HepG2 (cell line): ENCODE measurements around the gene COL9A3. TPM values are rescaled to one million over a fixed set of nuclear protein-coding genes. Genes with fewer than 3 reads are reported as not detected.

Experiments
- CREB1 ChIP-seq, 2 experiments: fragments of 450-650 bp in 1 of 2; IDR thresholded peaks; 2 replicates each; pipeline ENCODE4 v1.6.1; 2016 to 2017; ENCODE audit warnings: control low read depth in 1 of 2, mild to moderate bottlenecking in 1 of 2, missing compliant biosample characterization in 1 of 2, missing genetic modification characterization in 1 of 2
- FOXM1 ChIP-seq: sonication (generic); formaldehyde crosslinking; IDR thresholded peaks from 2 replicates; pipeline ENCODE4 v1.5.0; 2020; ENCODE audit warnings: missing genetic modification reagents
- HIVEP1 ChIP-seq: sonication (generic); formaldehyde crosslinking; IDR thresholded peaks from 2 replicates; pipeline ENCODE4 v1.4.0; 2020; ENCODE audit warnings: mild to moderate bottlenecking, missing genetic modification reagents
- ISL2 ChIP-seq: sonication (generic); formaldehyde crosslinking; IDR thresholded peaks from 2 replicates; pipeline ENCODE4 v1.5.0; 2020; ENCODE audit warnings: missing genetic modification reagents
- KDM5A ChIP-seq: fragments of 200-600 bp; sonication (generic); IDR thresholded peaks from 2 replicates; pipeline ENCODE4 v1.7.0; 2018; ENCODE audit warnings: antibody characterized with exemption, mild to moderate bottlenecking, low read length, borderline replicate concordance
- MED8 ChIP-seq: sonication (generic); formaldehyde crosslinking; IDR thresholded peaks from 2 replicates; pipeline ENCODE4 v1.8.1; 2023; ENCODE audit warnings: mild to moderate bottlenecking, missing genetic modification reagents; ENCODE audit not compliant: insufficient replicate concordance
- NCOR1 ChIP-seq: fragments of 200-600 bp; sonication (generic); IDR thresholded peaks from 2 replicates; pipeline ENCODE4 v1.7.0; 2017; ENCODE audit warnings: antibody characterized with exemption, low read length, borderline replicate concordance
- NFKBIZ ChIP-seq: IDR thresholded peaks from 2 replicates; pipeline ENCODE4 v1.6.1; 2018; ENCODE audit warnings: missing genetic modification reagents, missing compliant biosample characterization
- PITX1 ChIP-seq: sonication (generic); formaldehyde crosslinking; IDR thresholded peaks from 2 replicates; pipeline ENCODE4 v1.5.1; 2020; ENCODE audit warnings: mild to moderate bottlenecking, missing genetic modification reagents
- PRPF4 ChIP-seq: fragments of 200-400 bp; formaldehyde crosslinking; IDR thresholded peaks from 2 replicates; pipeline ENCODE4 v1.6.1; 2016; ENCODE audit warnings: low read length, low read depth; ENCODE audit not compliant: poor library complexity, severe bottlenecking
- RBFOX2 ChIP-seq: fragments of 200-400 bp; formaldehyde crosslinking; IDR thresholded peaks from 2 replicates; pipeline ENCODE4 v1.6.1; 2017; ENCODE audit warnings: low read depth, mild to moderate bottlenecking, low read length
- RCOR2 ChIP-seq: IDR thresholded peaks from 2 replicates; pipeline ENCODE4 v1.6.1; 2016; ENCODE audit warnings: missing biosample characterization, missing genetic modification reagents
- REL ChIP-seq: sonication (generic); formaldehyde crosslinking; conservative IDR thresholded peaks from 2 replicates; pipeline ENCODE4 v1.8.0; 2022; ENCODE audit warnings: mild to moderate bottlenecking, missing genetic modification reagents, moderate library complexity
- SMAD3 ChIP-seq: sonication (generic); formaldehyde crosslinking; IDR thresholded peaks from 2 replicates; pipeline ENCODE4 v1.4.0; 2020; ENCODE audit warnings: missing genetic modification reagents
- SUZ12 ChIP-seq: fragments of 150-350 bp; IDR thresholded peaks from 2 replicates; pipeline ENCODE4 v1.6.1; 2014; ENCODE audit warnings: low read depth, low read length
- ZBTB21 ChIP-seq: sonication (generic); formaldehyde crosslinking; IDR thresholded peaks from 2 replicates; pipeline ENCODE4 v1.4.0; 2020; ENCODE audit warnings: missing genetic modification reagents
- ZNF292 ChIP-seq: sonication (generic); formaldehyde crosslinking; IDR thresholded peaks from 2 replicates; pipeline ENCODE4 v1.8.1; 2022; ENCODE audit warnings: mild to moderate bottlenecking, low read depth, missing genetic modification reagents, borderline replicate concordance
- ZNF333 ChIP-seq: sonication (generic); formaldehyde crosslinking; IDR thresholded peaks from 2 replicates; pipeline ENCODE4 v1.4.0; 2020; ENCODE audit warnings: mild to moderate bottlenecking, missing genetic modification reagents, borderline replicate concordance
- ZNF34 ChIP-seq: sonication (generic); formaldehyde crosslinking; IDR thresholded peaks from 2 replicates; pipeline ENCODE4 v1.4.0; 2020; ENCODE audit warnings: mild to moderate bottlenecking, missing genetic modification reagents, borderline replicate concordance
- ZNF432 ChIP-seq: sonication (generic); formaldehyde crosslinking; IDR thresholded peaks from 2 replicates; pipeline ENCODE4 v1.5.0; 2020; ENCODE audit warnings: missing genetic modification reagents, mild to moderate bottlenecking, borderline replicate concordance
- ZNF460 ChIP-seq: sonication (generic); formaldehyde crosslinking; IDR thresholded peaks from 2 replicates; pipeline ENCODE4 v1.5.1; 2020; ENCODE audit warnings: missing genetic modification reagents, mild to moderate bottlenecking, borderline replicate concordance
- ZNF530 ChIP-seq: sonication (generic); formaldehyde crosslinking; IDR thresholded peaks from 2 replicates; pipeline ENCODE4 v1.5.0; 2020; ENCODE audit warnings: low read depth, mild to moderate bottlenecking, missing genetic modification reagents
- ZNF672 ChIP-seq: sonication (generic); formaldehyde crosslinking; IDR thresholded peaks from 2 replicates; pipeline ENCODE4 v1.8.1; 2022; ENCODE audit warnings: missing genetic modification reagents
- ZNF678 ChIP-seq: sonication (generic); formaldehyde crosslinking; IDR thresholded peaks from 2 replicates; pipeline ENCODE4 v1.4.0; 2020; ENCODE audit warnings: mild to moderate bottlenecking, missing genetic modification reagents
- ZSCAN20 ChIP-seq: sonication (generic); formaldehyde crosslinking; IDR thresholded peaks from 2 replicates; pipeline ENCODE4 v1.4.0; 2020; ENCODE audit warnings: missing genetic modification reagents, mild to moderate bottlenecking, borderline replicate concordance
- polyA plus RNA-seq, 8 experiments: library from polyadenylated mRNA; depleted of rRNA in 3 of 8; stranded (reverse) in 7 of 8; unstranded in 1 of 8; fragments of >200 nt; fragmentation: Illumina TruSeq in 4 of 8; extraction: Trizol in 4 of 8; gene quantifications; 2 replicates each; pipeline versions ENCODE4 v1.2.1 to v1.2.3, GENCODE V29; 2011 to 2016; ENCODE audit warnings: low read depth in 4 of 8, missing spikeins in 1 of 8, mixed read lengths in 1 of 8; ENCODE audit not compliant: insufficient read depth in 1 of 8
- total RNA-seq, 5 experiments: library from RNA; depleted of rRNA; stranded (reverse); fragments of >200 nt; fragmentation: Illumina TruSeq; extraction: Trizol; gene quantifications; 2 replicates each; pipeline ENCODE4 v1.2.3, GENCODE V29; 2016; ENCODE audit warnings: low read depth in 1 of 5
- TF ChIP-seq, protein P1 (sequence below): sonication (generic); formaldehyde crosslinking; IDR thresholded peaks from 2 replicates; pipeline ENCODE4 v1.4.0; 2020; ENCODE audit warnings: missing genetic modification reagents
- TF ChIP-seq, protein P2 (sequence below): sonication (generic); formaldehyde crosslinking; IDR thresholded peaks from 2 replicates; pipeline ENCODE4 v1.5.1; 2020; ENCODE audit warnings: missing genetic modification reagents, mild to moderate bottlenecking, borderline replicate concordance
- TF ChIP-seq, protein P3 (sequence below): sonication (generic); formaldehyde crosslinking; IDR thresholded peaks from 2 replicates; pipeline ENCODE4 v1.8.0; 2023; ENCODE audit warnings: mild to moderate bottlenecking, missing genetic modification reagents

Gene COL9A3
- total and polyA plus RNA-seq, 2 of the 13 experiments (the other 11 are each of a cell fraction or from before 2014, with no cell fraction given), result 155 to 204 TPM

DNA sequence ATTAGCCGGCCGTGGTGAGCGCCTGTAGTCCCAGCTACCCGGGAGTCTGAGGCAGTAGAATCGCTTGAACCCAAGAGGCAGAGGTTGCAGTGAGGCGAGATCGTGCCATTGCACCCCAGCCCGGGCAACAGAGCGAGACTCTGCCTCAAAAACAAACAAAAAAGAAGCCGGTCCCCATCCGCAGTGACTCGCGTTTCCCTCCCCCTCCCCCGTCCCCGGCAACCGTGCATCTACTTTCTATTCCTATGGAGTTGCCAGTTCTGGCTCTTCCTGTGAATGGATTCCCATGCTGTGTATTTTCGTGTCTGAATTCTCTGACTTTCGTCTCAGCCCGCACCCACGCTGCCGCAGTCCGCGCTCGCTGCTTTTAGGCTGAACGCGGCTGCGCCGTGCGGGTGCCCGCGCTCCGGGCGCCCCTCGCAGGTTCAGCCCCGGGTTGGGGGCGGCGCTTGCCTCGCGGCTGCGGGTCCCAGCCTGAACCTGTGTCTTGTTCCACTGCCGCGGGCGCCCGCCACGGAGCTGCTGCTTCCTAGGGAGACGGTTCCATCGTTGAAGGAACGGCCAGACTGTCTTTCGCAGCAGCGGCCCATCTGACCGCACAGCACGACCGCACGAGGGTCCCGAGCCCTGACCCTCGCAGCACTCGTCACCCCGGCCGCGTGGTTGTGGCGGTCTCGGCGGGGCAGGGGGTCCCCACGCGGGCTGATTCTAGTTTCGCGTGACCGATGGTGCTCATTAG, 21.7 kb upstream of the COL9A3 start (continued):
- no peak for TF ChIP-seq ZNF672 (CRISPR knock-in tag)
- peak; percentile 72; the same call in 1 of the 2 replicates for TF ChIP-seq ZNF678 (CRISPR knock-in tag)
- no peak for TF ChIP-seq PRPF4
- no peak for TF ChIP-seq SMAD3 (CRISPR knock-in tag)
- TF ChIP-seq SUZ12, result no peak
- no peak for TF ChIP-seq ISL2 (CRISPR knock-in tag)
- peak; percentile 33; the same call in 1 of the 2 replicates for TF ChIP-seq PITX1 (CRISPR knock-in tag)
- TF ChIP-seq, protein P1, sequence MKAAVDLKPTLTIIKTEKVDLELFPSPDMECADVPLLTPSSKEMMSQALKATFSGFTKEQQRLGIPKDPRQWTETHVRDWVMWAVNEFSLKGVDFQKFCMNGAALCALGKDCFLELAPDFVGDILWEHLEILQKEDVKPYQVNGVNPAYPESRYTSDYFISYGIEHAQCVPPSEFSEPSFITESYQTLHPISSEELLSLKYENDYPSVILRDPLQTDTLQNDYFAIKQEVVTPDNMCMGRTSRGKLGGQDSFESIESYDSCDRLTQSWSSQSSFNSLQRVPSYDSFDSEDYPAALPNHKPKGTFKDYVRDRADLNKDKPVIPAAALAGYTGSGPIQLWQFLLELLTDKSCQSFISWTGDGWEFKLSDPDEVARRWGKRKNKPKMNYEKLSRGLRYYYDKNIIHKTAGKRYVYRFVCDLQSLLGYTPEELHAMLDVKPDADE (CRISPR knock-in tag), result no peak
- no peak for TF ChIP-seq CREB1 (IDR thresholded peaks at IDR 0.05)
- no peak for TF ChIP-seq CREB1 (CRISPR knock-in tag; IDR thresholded peaks at IDR 0.05)
- no peak; the same call in 1 of the 2 replicates for TF ChIP-seq KDM5A
- TF ChIP-seq ZNF530, result no peak
- no peak; the same call in 1 of the 2 replicates for TF ChIP-seq ZNF34 (CRISPR knock-in tag)
- TF ChIP-seq ZNF292 (CRISPR knock-in tag), result no peak
- TF ChIP-seq MED8 (CRISPR knock-in tag), result peak; percentile 31
- no peak; the same call in 1 of the 2 replicates for TF ChIP-seq NCOR1
- TF ChIP-seq FOXM1 (CRISPR knock-in tag), result 0 out of 2 replicates have a peak, but pooled peaks have one; percentile 59
- TF ChIP-seq, protein P2, sequence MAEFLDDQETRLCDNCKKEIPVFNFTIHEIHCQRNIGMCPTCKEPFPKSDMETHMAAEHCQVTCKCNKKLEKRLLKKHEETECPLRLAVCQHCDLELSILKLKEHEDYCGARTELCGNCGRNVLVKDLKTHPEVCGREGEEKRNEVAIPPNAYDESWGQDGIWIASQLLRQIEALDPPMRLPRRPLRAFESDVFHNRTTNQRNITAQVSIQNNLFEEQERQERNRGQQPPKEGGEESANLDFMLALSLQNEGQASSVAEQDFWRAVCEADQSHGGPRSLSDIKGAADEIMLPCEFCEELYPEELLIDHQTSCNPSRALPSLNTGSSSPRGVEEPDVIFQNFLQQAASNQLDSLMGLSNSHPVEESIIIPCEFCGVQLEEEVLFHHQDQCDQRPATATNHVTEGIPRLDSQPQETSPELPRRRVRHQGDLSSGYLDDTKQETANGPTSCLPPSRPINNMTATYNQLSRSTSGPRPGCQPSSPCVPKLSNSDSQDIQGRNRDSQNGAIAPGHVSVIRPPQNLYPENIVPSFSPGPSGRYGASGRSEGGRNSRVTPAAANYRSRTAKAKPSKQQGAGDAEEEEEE (CRISPR knock-in tag), result no peak
- TF ChIP-seq RCOR2 (CRISPR knock-in tag), result no peak
- TF ChIP-seq HIVEP1 (CRISPR knock-in tag), result peak; percentile 15
- peak; percentile 68 for TF ChIP-seq ZSCAN20
- TF ChIP-seq REL (CRISPR knock-in tag), result peak; percentile 87; the same call in 1 of the 2 replicates
- TF ChIP-seq, protein P3, sequence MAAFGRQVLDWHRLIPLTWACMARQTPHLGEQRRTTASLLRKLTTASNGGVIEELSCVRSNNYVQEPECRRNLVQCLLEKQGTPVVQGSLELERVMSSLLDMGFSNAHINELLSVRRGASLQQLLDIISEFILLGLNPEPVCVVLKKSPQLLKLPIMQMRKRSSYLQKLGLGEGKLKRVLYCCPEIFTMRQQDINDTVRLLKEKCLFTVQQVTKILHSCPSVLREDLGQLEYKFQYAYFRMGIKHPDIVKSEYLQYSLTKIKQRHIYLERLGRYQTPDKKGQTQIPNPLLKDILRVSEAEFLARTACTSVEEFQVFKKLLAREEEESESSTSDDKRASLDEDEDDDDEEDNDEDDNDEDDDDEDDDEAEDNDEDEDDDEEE (CRISPR knock-in tag), result no peak
- TF ChIP-seq RBFOX2, result peak; percentile 96
- TF ChIP-seq ZNF432 (CRISPR knock-in tag), result no peak
- no peak for TF ChIP-seq ZBTB21
- TF ChIP-seq ZNF460 (CRISPR knock-in tag), result no peak
- TF ChIP-seq NFKBIZ, result no peak; the same call in 1 of the 2 replicates
- TF ChIP-seq ZNF333, result no peak; the same call in 1 of the 2 replicates
